Measurements from ENCODE around the gene PARD3.

DNA sequence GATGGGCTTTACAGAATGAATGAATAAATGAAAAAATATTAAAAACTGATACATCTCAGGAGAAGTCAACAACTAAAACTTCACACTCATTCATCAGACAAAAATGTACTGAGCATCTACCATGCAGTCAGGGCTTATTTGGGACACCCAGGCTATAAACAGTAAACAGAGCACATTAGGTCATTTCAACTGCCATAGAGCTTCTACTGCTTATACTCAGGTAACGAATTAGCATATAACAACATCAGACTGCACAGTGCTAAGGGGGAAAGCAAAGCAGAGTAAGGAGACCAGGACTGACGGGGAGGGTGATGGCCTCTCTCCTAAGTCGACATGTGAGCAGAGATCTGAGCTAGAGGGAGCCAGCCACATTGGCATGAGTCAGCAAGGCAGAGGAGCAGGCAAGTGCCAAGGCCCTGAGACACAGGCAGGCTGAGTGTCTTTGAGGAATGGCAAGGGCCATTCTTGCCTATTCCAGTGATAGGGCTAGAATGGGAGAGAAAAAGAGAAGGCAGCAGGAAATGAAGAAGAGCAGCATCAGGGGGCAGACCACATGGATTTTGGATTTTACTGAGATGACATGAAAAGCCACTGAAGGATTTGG is 528.9 kb downstream of the PARD3 start:
- TF ChIP-seq SP1 (IDR thresholded peaks at IDR 0.05; ENCODE audit: low read depth, low read length), result no peak
- TF ChIP-seq ATF2 (IDR thresholded peaks at IDR 0.05; ENCODE audit: low read length), result no peak
- TF ChIP-seq ESRRA (IDR thresholded peaks at IDR 0.05; ENCODE audit: low read length), result no peak

Measured in GM12878 (cell line).